GM21723 (cell line): ENCODE data around the gene GRB7.
A peak's percentile ranks its signal among the peaks of the same experiment; 100 is the strongest.
"Not testable (repeated sequence)": the region's sequence is repeated elsewhere in the genome, so short reads cannot be mapped to it uniquely, and the experiment has no call there.

ENCODE experiments used
- ATAC-seq: cut with Tn5 transposase; IDR thresholded peaks from one replicate; pipeline ENCODE4 v1.9.1; 2021; ENCODE audit warnings: mild to moderate bottlenecking, moderate library complexity; ENCODE audit not compliant: unreplicated experiment

The GRB7 gene

GRCh38 chr17:39730095-39730921, 7.4 kb upstream of the GRB7 start, which contains the start of gene MIEN1:
Gene MIEN1 (minus strand): TSS chr17:39730532. CDS start chr17:39730495, 37 bp downstream.
- ATAC-seq: peak; percentile 87

- ATAC-seq: no peak
Observed at GRCh38 chr17:39732586-39732985, 5.2 kb upstream of the GRB7 start.

DNA sequence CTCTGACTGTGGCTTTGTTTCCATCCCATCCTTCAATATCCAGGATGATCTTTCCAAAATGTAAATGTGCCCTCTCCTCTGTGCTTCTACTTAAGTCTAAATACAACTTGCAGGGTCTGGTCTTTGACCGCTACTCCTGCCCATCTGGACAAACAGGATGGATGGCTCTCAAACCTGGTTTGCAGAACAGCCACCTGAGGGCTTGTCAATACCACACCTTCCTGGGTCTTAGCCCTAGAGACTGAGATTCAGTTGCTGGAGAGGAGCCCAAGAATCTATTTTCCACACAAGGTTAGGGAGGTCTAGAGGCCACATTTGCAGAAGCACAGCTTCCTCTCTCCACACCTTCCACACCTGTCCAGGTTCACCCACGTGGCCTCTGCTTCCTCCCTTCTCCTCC, 1.9 kb upstream of the GRB7 start:
- ATAC-seq: no peak

- ATAC-seq: no peak
Observed at GRCh38 chr17:39736319-39737165, 1.2 kb upstream of the GRB7 start.

DNA sequence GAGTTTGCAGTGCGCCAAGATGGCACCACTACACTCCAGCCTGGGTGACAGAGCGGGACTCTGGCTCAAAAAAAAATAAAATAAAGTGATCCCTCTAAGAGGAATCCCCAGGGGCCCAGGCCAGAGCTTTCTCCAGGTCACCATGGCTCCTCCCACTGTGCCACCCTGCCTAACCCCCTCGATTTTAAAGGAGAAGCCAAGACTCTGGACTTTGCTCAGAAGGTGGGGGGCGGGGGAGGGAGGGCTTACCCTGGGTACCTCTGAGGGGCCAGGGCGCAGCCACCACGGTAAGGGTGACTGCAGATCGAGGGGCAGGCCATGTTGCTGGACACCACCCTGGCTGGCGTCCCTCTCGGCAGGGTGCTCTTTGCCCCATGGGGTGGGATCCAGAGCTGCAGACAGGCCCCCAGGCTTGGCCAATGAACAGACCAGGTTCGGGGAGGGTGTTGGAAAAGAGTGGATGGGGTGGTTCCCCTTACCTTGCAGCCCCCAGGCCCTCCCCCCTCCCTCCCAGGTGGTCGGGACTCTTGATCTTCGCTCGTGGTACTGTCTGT, 455 bp upstream of the GRB7 start:
- no peak for ATAC-seq

DNA sequence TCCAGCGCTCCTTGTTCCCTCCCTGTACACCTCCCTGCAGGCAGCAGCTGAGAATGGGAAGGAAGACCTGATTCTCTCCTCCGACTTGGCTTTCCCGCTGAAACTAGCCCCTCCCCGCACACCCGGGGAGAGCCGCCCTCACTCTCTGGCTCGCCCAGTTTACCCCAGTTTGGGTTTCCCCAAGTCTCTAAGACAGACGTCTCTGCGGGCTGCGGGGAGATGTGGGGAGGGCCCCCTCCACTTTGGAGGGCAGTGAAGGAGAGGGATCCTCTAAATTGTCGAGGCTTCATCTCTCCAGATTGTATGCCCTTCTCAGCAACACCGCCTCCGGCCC, 797 bp downstream of the GRB7 start:
- no peak for ATAC-seq

- ATAC-seq: no peak
Observed at GRCh38 chr17:39738983-39739884, 1.5 kb downstream of the GRB7 start.

DNA sequence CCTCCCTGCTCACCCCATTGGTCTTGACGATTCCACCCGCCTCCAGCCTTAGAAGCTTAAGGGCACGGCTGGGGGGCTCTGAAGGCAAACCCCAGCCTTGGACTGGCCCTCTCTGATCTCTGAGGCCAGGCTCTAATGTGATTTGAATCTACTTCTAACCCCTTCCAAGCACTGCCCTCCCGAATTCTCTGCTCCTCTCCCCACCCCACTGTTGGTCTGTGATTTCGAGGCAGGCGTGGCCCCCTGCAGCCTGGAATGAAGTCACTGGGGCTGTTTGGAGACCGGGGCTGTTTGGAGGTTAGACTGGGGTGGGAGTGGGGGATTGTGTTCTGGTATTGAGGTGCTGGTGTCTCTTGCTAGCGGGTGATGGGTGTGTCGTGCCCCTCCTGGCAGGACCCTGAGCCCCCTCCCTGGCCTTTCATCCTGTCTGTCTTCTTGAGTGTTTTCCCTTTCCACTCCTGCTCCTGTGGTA, 2.2 kb downstream of the GRB7 start:
- ATAC-seq: no peak

- no peak for ATAC-seq
Observed at GRCh38 chr17:39740357-39741111, 2.8 kb downstream of the GRB7 start.

DNA sequence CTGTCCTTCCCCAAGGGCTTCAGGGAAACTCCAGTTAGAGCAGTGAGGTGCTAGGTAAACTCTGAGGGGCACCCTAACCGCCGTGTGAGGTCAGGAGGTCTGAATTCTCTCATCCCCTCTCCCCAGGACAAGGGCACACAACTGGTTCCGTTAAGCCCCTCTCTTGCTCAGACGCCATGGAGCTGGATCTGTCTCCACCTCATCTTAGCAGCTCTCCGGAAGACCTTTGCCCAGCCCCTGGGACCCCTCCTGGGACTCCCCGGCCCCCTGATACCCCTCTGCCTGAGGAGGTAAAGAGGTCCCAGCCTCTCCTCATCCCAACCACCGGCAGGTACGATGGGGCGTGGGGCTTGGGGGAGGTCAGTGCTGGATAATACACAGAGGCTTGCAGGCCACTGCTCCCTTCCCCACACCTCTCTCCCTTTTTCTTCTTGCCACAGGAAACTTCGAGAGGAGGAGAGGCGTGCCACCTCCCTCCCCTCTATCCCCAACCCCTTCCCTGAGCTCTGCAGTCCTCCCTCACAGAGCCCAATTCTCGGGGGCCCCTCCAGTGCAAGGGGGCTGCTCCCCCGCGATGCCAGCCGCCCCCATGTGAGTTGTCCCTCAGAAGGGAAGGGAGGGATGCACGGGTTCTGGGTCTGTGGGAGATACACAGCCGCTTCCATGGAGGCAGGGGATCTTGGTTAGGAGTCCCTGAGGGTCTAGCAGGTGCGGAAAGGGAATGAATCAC, 4.6 kb downstream of the GRB7 start:
- no peak for ATAC-seq

DNA sequence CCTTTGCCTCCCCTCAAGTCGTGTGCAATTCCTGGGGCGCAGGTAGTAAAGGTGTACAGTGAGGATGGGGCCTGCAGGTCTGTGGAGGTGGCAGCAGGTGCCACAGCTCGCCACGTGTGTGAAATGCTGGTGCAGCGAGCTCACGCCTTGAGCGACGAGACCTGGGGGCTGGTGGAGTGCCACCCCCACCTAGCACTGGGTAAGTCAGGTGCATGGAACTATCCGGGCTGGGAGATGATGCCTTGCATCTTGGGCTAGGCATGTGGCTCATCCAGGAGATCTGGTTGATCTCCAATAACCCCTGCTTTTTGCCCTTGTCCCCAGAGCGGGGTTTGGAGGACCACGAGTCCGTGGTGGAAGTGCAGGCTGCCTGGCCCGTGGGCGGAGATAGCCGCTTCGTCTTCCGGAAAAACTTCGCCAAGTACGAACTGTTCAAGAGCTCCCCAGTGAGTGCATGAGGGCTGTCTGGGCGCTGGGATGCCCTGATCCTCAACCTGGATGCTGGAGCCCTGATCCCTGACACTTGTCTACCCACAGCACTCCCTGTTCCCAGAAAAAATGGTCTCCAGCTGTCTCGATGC, 5.2 kb downstream of the GRB7 start:
- no peak for ATAC-seq

- no peak for ATAC-seq
Observed at GRCh38 chr17:39744075-39744835, 6.5 kb downstream of the GRB7 start.

DNA sequence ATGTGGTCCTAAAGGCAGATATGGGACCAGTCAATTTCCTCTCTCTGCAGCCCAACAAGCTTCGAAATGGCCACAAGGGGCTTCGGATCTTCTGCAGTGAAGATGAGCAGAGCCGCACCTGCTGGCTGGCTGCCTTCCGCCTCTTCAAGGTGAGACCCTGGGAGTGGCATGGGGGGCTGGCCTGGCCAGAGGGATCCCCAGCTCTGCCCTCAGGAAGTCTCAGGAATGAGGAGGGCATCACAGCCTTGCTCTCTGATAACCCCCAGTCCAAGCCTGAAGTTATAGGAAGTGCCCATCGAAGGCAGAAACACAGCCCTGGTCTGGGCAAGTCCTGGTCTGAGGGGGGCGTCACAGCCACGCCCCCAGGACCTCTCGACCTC, 7.1 kb downstream of the GRB7 start:
- no peak for ATAC-seq

GRCh38 chr17:39745335-39746144, 7.8 kb downstream of the GRB7 start:
- ATAC-seq: no peak

DNA sequence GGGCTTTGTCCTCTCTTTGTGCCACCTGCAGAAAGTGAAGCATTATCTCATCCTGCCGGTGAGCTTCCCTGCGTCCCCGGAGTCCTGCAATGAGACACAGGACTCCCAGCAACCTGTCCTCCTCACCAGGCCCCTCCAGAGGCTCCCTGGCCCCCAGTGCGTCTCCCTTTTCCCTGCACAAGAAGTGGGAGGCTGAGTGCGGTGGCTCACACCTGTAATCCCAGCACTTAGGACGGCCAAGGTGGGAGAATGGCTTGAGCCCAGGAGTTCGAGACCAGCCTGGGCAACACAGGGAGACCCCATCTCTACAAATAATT, 8.4 kb downstream of the GRB7 start:
- ATAC-seq: no peak

DNA sequence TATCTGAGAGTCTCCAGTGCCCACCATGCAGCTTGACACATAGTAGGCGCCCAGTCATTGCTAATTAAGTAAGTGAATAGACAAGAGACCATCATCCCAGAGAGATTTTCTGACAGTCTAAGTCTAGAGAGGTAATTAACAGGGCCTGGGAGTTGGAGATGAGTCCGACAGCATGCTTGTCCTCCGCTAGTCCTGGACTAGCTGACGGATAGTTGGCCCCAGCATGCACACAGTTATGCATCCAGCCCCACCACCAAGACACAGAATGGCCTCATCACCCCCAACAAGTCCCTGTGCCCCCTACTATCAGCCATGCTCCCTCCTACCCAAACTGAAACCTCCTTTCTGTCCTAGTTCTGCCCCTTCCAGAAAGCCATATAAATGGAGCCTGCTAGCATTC, 10.0 kb downstream of the GRB7 start:
- ATAC-seq: no peak

GRCh38 chr17:39748444-39749034, 10.8 kb downstream of the GRB7 start:
- not testable (repeated sequence) for ATAC-seq
